Testis (tissue), 3 donors: ENCODE data around the gene CKLF. TPM values are rescaled to one million over a fixed set of nuclear protein-coding genes. Genes with fewer than 3 reads are reported as not detected.

Experiments used
- DNase-seq: peaks from one replicate; pipeline ENCODE4 v3.0.0-alpha.2; 2019
- H3K27ac ChIP-seq, 2 donors: fragments of 200-600 bp; sonication (generic); one replicate each; pipeline ENCODE4 v1.5.1; 2019
- H3K27me3 ChIP-seq: fragments of 200-600 bp; sonication (generic); one replicate; pipeline ENCODE4 v1.5.1; 2019
- H3K36me3 ChIP-seq: fragments of 200-600 bp; sonication (generic); one replicate; pipeline ENCODE4 v1.5.1; 2017; ENCODE audit warnings: low read depth; ENCODE audit errors: missing control alignments
- H3K4me1 ChIP-seq: fragments of 200-600 bp; sonication (generic); one replicate; pipeline ENCODE4 v1.5.1; 2019
- H3K4me3 ChIP-seq, 2 donors: fragments of 200-600 bp; sonication (generic); one replicate each; pipeline ENCODE4 v1.5.1; 2017 to 2019
- H3K9me3 ChIP-seq: fragments of 200-600 bp; sonication (generic); one replicate; pipeline ENCODE4 v1.5.1; 2017
- POLR2A ChIP-seq: fragments of 450-650 bp; IDR thresholded peaks from one replicate; pipeline ENCODE4 v1.6.1; 2017; ENCODE audit warnings: antibody characterized with exemption, mild to moderate bottlenecking, moderate library complexity
- WGBS, 2 donors: methylation state at CpG; one replicate each; pipeline ENCODE4 v1.1.5; 2018; 5-methylcytosine and 5-hydroxymethylcytosine counted together
- intact Hi-C: fragments of 100-400 bp; cut with DNase I; formaldehyde crosslinking; loops from one replicate; pipeline ENCODE4 v1.15.1; 2023; ENCODE audit warnings: low total_unique reads
- polyA plus RNA-seq: library from polyadenylated mRNA; stranded (reverse); fragments of 350-450 nt; fragmentation: Illumina TruSeq; extraction: RNeasy Lipid Tissue Mini Kit (QIAGEN cat#74804); gene quantifications from one replicate; pipeline ENCODE4 v1.2.3, GENCODE V29; 2014; ENCODE audit warnings: low read depth, low replicate concordance; ENCODE audit not compliant: insufficient read depth
- total RNA-seq, 2 donors: library from RNA; depleted of rRNA; stranded (reverse); fragments of >200 nt; gene quantifications; one replicate each; pipeline ENCODE4 v1.2.3, GENCODE V29; 2016
- TF ChIP-seq, protein P1 (sequence below), 3 experiments: fragments of 450-650 bp in 2 of 3; fragments of 200-600 bp in 1 of 3; sonication (generic) in 1 of 3; IDR thresholded peaks; one replicate each; pipeline ENCODE4 v1.5.1; 2016 to 2019; ENCODE audit warnings: antibody characterized with exemption in 3 of 3, mild to moderate bottlenecking in 2 of 3, moderate library complexity in 1 of 3

Gene CKLF
- total and polyA plus RNA-seq, 3 donors from 2014 or later: 49.5 to 128 (median 71.5) TPM

DNA sequence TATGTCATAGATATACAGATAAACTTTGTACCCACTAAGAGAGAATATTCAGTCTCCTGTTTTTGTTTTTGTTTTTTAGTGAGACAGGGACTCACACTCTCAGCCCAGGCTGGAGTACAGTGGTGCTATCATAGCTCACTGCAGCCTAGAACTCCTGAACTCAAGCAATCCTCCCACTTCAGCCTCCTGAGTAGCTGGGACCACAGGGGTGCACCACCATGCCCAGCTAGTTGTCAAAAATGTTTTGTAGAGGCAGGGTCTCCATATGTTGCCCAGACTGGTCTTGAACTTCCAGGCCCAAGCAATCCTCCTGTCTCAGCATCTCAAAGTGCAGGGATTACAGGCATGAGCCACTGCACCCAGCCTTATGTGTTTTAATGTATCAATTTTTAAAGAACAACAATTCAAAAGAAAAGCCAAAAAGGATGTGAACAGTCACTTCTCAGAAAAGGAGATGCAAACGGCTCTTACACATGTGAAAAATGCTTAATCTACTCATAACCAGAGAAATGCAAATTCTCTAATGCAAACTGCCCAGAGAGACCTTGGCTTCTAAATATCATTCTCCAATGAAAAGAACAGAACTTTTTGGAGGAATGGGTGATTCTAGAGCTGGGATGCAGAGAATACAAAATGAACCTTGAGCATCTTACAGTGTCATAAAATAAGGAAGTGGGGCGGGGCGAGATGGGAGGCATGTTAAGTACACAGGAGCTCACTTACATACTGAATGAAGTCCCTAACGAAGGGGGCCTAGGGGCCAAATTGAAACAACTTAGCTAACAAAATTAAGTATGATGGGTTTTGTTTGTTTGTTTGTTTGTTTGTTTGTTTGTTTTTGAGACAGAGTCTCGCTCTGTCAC lies 44.8 kb downstream of the CKLF start:
- H3K27me3 ChIP-seq: no peaks in the 10 kb centered on the region
- DNase-seq: no peak

GRCh38 chr16:66598111-66598510 lies 45.7 kb downstream of the CKLF start:
- peaks cover under 1% of the 10 kb centered on the region for H3K4me1 ChIP-seq
- intact Hi-C loops: no loop called here
- no peaks in the 10 kb centered on the region for H3K27me3 ChIP-seq
- no peaks in the 10 kb centered on the region for H3K9me3 ChIP-seq
- no peak for TF ChIP-seq POLR2A
- TF ChIP-seq, protein P1, sequence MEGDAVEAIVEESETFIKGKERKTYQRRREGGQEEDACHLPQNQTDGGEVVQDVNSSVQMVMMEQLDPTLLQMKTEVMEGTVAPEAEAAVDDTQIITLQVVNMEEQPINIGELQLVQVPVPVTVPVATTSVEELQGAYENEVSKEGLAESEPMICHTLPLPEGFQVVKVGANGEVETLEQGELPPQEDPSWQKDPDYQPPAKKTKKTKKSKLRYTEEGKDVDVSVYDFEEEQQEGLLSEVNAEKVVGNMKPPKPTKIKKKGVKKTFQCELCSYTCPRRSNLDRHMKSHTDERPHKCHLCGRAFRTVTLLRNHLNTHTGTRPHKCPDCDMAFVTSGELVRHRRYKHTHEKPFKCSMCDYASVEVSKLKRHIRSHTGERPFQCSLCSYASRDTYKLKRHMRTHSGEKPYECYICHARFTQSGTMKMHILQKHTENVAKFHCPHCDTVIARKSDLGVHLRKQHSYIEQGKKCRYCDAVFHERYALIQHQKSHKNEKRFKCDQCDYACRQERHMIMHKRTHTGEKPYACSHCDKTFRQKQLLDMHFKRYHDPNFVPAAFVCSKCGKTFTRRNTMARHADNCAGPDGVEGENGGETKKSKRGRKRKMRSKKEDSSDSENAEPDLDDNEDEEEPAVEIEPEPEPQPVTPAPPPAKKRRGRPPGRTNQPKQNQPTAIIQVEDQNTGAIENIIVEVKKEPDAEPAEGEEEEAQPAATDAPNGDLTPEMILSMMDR (IDR thresholded peaks at IDR 0.05): no peak
- H3K36me3 ChIP-seq: no peaks in the 10 kb centered on the region
- DNase-seq: no peak
- no peak overlapping the region for H3K4me3 ChIP-seq
- 87% methylated on average over 3 of the region's 3 CpGs for WGBS, 2 donors
- H3K27ac ChIP-seq: no peak overlapping the region

More for the DNA sequence above, 44.8 kb downstream of the CKLF start:
- Histone ChIP-seq H3K4me3 (no peak overlapping the region), H3K9me3 (no peaks in the 10 kb centered on the region), H3K27ac (no peak overlapping the region), H3K36me3 (no peaks in the 10 kb centered on the region), H3K4me1 (no peaks in the 10 kb centered on the region)
- WGBS, 2 donors: 86 to 88% methylated on average over 5 of the region's 5 CpGs
- TF ChIP-seq, protein P1 (IDR thresholded peaks at IDR 0.05): no peak
- TF ChIP-seq POLR2A: no peak
- intact Hi-C loops: no loop called here

GRCh38 chr16:66599726-66600125 lies 47.4 kb downstream of the CKLF start:
- H3K36me3 ChIP-seq: no peaks in the 10 kb centered on the region
- no peaks in the 10 kb centered on the region for H3K27me3 ChIP-seq
- H3K4me3 ChIP-seq: no peak overlapping the region
- 84 to 93% methylated on average over 4 of the region's 4 CpGs for WGBS, 2 donors
- H3K9me3 ChIP-seq: no peaks in the 10 kb centered on the region
- DNase-seq: no peak
- H3K4me1 ChIP-seq: peaks cover 9% of the 10 kb centered on the region
- TF ChIP-seq POLR2A: no peak
- TF ChIP-seq, protein P1 (IDR thresholded peaks at IDR 0.05): no peak
- intact Hi-C loops: loop anchor here (10.0 kb wide), 1 partner anchor 115 kb away; no protein-coding TSS in a partner anchor
- no peak overlapping the region for H3K27ac ChIP-seq

GRCh38 chr16:66600477-66600876 lies 48.1 kb downstream of the CKLF start:
- no peak overlapping the region for H3K4me3 ChIP-seq
- 92 to 100% methylated on average over 1 of the region's 1 CpG for WGBS, 2 donors
- H3K27ac ChIP-seq: no peak overlapping the region
- H3K4me1 ChIP-seq: peaks cover 9% of the 10 kb centered on the region
- no peaks in the 10 kb centered on the region for H3K27me3 ChIP-seq
- DNase-seq: no peak
- H3K9me3 ChIP-seq: no peaks in the 10 kb centered on the region
- TF ChIP-seq, protein P1 (IDR thresholded peaks at IDR 0.05): no peak
- intact Hi-C loops: loop anchor here (10.0 kb wide), 1 partner anchor 116 kb away; no protein-coding TSS in a partner anchor
- H3K36me3 ChIP-seq: no peaks in the 10 kb centered on the region
